D721Med (cell line): ENCODE data around the gene SNAP25.

ENCODE experiments used
- DNase-seq: peaks from one replicate; pipeline ENCODE4 v3.0.0; 2011; ENCODE audit warnings: low spot score; ENCODE audit not compliant: insufficient read length
- FAIRE-seq: peaks from 2 replicates; lab custom pipeline; 2011; peaks lifted over from hg19 to GRCh38; lab: Jason Lieb, UNC
- TF ChIP-seq, protein P1 (sequence below): IDR thresholded peaks from 2 replicates; pipeline ENCODE4 v1.5.1; 2012; ENCODE audit warnings: mild to moderate bottlenecking, control low read depth; ENCODE audit not compliant: insufficient read depth; ENCODE audit errors: missing control alignments

SNAP25 gene

DNA sequence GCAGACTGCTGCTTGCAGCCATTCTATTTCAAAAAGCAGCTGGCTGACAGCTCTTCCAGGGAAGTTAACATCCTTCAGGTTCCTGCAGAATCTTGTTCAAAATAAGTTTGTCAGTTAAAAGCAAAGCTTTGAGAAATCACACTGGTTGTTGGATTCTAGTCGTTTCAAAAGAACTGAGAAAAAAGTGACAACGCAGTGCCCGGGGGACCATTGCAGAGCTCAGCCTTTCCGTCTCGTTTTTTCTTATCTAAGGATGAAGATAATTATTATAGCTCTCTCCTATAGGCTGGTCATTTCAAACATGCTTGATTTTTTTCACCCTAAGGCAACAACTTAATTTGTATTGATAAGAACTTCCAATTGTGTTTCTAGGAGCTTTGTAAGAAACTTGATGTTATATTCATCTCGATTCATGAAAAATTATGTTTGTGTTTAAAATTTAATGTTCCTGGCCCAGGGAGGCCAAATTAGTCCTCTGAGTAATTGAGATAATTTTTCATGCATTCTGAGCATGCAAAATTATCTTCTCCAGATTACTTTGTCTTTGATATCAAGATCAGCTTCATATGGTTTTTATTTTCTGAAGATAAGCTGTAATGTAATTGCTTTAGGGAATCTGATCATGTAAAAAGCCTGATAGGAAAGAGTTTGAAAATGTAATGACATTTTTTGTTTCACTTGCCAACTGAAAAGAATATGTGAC lies 58.4 kb downstream of the SNAP25 start:
- TF ChIP-seq, protein P1, sequence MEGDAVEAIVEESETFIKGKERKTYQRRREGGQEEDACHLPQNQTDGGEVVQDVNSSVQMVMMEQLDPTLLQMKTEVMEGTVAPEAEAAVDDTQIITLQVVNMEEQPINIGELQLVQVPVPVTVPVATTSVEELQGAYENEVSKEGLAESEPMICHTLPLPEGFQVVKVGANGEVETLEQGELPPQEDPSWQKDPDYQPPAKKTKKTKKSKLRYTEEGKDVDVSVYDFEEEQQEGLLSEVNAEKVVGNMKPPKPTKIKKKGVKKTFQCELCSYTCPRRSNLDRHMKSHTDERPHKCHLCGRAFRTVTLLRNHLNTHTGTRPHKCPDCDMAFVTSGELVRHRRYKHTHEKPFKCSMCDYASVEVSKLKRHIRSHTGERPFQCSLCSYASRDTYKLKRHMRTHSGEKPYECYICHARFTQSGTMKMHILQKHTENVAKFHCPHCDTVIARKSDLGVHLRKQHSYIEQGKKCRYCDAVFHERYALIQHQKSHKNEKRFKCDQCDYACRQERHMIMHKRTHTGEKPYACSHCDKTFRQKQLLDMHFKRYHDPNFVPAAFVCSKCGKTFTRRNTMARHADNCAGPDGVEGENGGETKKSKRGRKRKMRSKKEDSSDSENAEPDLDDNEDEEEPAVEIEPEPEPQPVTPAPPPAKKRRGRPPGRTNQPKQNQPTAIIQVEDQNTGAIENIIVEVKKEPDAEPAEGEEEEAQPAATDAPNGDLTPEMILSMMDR, result no peak
- FAIRE-seq, result no peak
- no peak for DNase-seq

DNA sequence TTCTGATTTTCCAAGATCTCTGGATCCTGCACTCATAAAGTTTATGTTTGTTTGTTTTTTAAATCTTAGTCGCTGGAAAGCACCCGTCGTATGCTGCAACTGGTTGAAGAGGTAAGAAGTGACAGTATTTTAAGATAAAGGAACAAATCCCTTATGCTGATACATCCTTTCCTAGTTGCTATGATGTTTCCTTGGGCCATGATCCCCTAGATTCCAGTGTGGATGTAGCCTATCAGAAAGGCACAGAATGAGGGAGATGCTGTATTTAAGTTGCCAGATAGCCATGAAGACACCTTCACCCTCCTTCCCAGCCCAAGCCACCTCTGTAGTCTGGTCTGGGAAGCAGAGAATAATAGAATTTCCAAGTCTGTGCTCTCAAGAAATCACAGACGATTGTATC lies 59.0 kb downstream of the SNAP25 start:
- TF ChIP-seq, protein P1, result no peak
- DNase-seq (no peak), FAIRE-seq (no peak)

DNA sequence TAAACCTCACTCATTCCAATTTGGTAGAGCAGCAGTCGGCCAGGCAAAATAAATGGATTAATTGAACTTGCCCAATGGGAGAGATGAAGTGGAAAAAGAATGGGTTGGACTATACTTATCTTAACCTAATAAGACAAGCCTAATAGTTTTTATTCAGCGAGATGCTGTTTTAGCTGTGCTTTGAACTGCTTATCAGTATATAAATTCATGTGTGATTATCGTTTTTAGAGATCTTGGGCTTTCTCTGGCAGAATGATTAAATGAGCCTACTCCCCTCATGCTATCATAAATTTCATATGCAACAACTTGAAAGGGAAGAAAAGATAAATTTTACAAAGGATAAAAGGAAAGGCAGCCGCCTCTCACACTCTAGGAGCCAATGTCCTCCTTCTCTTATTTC lies 59.8 kb downstream of the SNAP25 start:
- TF ChIP-seq, protein P1, result no peak
- no peak for DNase-seq
- no peak for FAIRE-seq

DNA sequence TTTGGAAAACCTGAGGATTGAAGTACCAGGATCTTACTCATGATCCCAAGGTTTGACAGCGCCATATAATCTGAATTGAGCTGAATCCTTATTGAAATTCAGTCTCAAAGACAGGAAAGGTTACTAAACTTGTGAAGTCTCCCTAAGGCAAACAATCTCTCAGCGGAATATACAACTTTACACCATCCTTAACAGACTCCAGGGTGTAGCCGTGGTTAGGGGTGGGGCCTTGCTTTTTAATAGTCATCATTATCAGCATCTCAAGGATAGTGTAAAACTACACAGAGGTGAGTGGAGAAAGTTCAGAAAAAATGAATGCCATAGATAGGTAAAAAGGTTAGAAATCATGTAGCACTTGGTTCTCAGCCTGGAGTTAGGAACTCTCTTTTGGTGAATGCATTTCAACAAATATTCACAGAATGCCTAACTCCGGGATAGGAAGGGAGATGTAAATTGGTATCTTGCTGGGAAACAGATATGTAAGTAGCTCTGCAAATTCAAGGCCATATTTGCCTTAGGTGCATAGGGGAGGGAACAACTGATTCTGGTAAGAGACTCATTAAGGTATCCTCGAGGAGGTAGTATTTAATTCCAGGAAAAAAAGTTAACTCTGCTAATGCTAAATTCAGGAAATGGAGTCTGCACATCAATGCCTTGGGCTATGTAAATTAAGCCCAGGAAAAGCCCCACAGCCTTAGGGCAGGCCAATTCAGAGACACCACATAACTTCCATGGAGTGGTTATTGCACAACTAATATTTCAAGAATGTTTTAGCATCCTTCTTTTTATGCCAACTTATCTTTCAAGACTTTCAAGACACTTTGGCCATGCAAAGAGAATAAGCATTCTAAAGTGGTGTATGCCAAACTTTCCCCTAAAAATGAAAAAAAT lies 61.6 kb downstream of the SNAP25 start:
- TF ChIP-seq, protein P1, result no peak
- DNase-seq, result no peak
- no peak for FAIRE-seq

DNA sequence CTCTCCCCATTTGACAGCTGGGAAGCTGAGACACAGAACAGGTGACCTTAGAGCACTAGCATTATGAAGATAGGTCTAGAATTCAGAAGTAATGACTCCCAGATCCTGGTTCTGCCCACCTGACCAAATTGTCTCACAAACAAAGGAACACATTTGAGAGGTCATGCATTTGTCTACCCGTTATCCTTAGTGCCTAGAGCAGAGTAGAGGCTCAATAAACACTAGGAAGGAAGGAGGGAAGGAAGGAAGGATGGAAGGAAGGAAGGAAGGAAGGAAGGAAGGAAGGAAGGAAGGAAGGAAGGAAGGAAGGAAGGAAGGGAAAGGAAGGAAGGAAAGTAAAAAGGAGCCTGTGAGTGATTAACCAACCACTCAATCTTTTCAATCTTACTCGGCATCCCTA lies 63.3 kb downstream of the SNAP25 start:
- TF ChIP-seq, protein P1, result no peak
- FAIRE-seq, result no peak
- no peak for DNase-seq

DNA sequence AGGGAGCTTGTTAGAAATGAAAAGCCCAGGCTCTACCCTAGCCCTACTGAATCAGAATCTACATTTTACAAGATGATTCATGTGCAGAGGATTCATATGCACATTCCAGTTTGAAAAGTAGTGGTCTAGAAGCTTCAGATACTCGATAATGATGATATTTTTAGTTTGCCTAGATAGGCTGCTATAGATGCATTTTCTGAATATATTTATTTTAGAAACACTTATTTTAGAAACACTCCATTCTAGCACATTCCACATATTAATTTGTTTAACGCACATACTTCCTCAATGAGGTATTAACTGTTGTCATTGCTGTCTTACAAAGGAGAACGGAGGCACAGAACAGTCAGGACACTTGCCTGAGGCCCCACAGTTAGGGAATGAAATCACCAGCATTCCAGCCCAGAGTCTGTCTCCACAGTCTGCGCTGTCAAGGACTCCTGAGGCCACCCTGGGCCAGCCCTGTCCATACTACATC lies 64.4 kb downstream of the SNAP25 start:
- no peak for DNase-seq
- FAIRE-seq, result no peak
- TF ChIP-seq, protein P1, result no peak
